IMR-90 (cell line): ENCODE results near the gene C19orf47. TPM values are rescaled to one million over a fixed set of nuclear protein-coding genes. Genes with fewer than 3 reads are reported as not detected.

Source experiments
- ATAC-seq: fragments of 200-7000 bp; cut with Tn5 transposase; 2 replicates; pipeline ENCODE4 v1.9.1; 2020; ENCODE audit warnings: low read depth, mild to moderate bottlenecking, moderate library complexity
- BruUV-seq: library from RNA; stranded (reverse); fragments of 400-500 nt; replicated peaks from 2 replicates; lab custom pipeline; 2021; lab: Mats Ljungman, UMichigan
- CTCF ChIA-PET: fragments of 300-600 bp; formaldehyde crosslinking; extraction: SDS; loops from one replicate; lab custom pipeline; 2021; ENCODE audit warnings: antibody characterized with exemption; lab: Yijun Ruan, JAX
- POLR2A ChIA-PET: fragments of 300-600 bp; sonication (Branson Sonifier 250); formaldehyde crosslinking; loops from one replicate; lab custom pipeline; 2022; ENCODE audit warnings: antibody characterized with exemption; ENCODE audit not compliant: unreplicated experiment; lab: Charles Lee
- DNase-seq: peaks from one replicate; pipeline ENCODE4 v3.0.0; 2013
- H2AFZ ChIP-seq: replicated peaks from 2 replicates; pipeline ENCODE3; 2013; ENCODE audit warnings: low read length, mild to moderate bottlenecking; ENCODE audit not compliant: poor library complexity
- H2AK5ac ChIP-seq: 2 replicates; pipeline ENCODE4 v1.6.1; 2013; ENCODE audit warnings: low read depth, low read length, inconsistent platforms
- H2AK9ac ChIP-seq: replicated peaks from 2 replicates; pipeline ENCODE3; 2013; ENCODE audit warnings: mild to moderate bottlenecking, low read depth, low read length, moderate library complexity; ENCODE audit not compliant: poor library complexity
- H2BK120ac ChIP-seq: 2 replicates; pipeline ENCODE4 v1.6.1; 2013; ENCODE audit warnings: low read depth, low read length, inconsistent platforms
- H2BK15ac ChIP-seq: 3 replicates; pipeline ENCODE4 v1.6.1; 2013; ENCODE audit warnings: low read depth, low read length, inconsistent platforms
- H2BK20ac ChIP-seq: 2 replicates; pipeline ENCODE4 v1.6.1; 2013; ENCODE audit warnings: low read depth, mild to moderate bottlenecking, inconsistent platforms, low read length, moderate library complexity
- H2BK5ac ChIP-seq: 2 replicates; pipeline ENCODE4 v1.6.1; 2013; ENCODE audit warnings: mild to moderate bottlenecking, low read depth, low read length, inconsistent platforms; ENCODE audit not compliant: poor library complexity, severe bottlenecking
- H3K14ac ChIP-seq: replicated peaks from 2 replicates; pipeline ENCODE4 v1.6.1; 2013; ENCODE audit warnings: low read depth, low read length, inconsistent platforms
- H3K18ac ChIP-seq: 2 replicates; pipeline ENCODE4 v1.6.1; 2013; ENCODE audit warnings: low read depth, low read length, control low read depth
- H3K23ac ChIP-seq: 2 replicates; pipeline ENCODE4 v1.6.1; 2013; ENCODE audit warnings: low read depth, low read length, inconsistent platforms
- H3K27ac ChIP-seq: 2 replicates; pipeline ENCODE4 v1.5.1; 2013; ENCODE audit warnings: mild to moderate bottlenecking, control low read depth, low read length; ENCODE audit not compliant: insufficient read depth
- H3K27me3 ChIP-seq: 2 replicates; pipeline ENCODE4 v1.6.1; 2013; ENCODE audit warnings: low read length; ENCODE audit not compliant: control insufficient read depth, insufficient read depth
- H3K36me3 ChIP-seq: 2 replicates; pipeline ENCODE4 v1.6.1; 2013; ENCODE audit warnings: low read length, mixed read lengths; ENCODE audit not compliant: control insufficient read depth, insufficient read depth
- H3K4ac ChIP-seq: 2 replicates; pipeline ENCODE4 v1.6.1; 2013; ENCODE audit warnings: low read depth, low read length, inconsistent platforms
- H3K4me1 ChIP-seq: 2 replicates; pipeline ENCODE4 v1.6.1; 2013; ENCODE audit warnings: low read length, mixed read lengths; ENCODE audit not compliant: control insufficient read depth, insufficient read depth
- H3K4me2 ChIP-seq: 2 replicates; pipeline ENCODE4 v1.6.1; 2013; ENCODE audit warnings: low read depth, mild to moderate bottlenecking, control low read depth, low read length, moderate library complexity
- H3K4me3 ChIP-seq: 2 replicates; pipeline ENCODE4 v1.5.1; 2013; ENCODE audit warnings: low read depth, mild to moderate bottlenecking, control low read depth, low read length, moderate library complexity; ENCODE audit not compliant: insufficient read depth
- H3K56ac ChIP-seq: 2 replicates; pipeline ENCODE4 v1.6.1; 2013; ENCODE audit warnings: low read length, inconsistent platforms; ENCODE audit not compliant: insufficient read depth; ENCODE audit errors: extremely low read depth
- H3K79me1 ChIP-seq, 2 experiments: 2 replicates each; pipeline ENCODE4 v1.6.1; 2013; ENCODE audit warnings: low read length in 2 of 2, inconsistent platforms in 1 of 2, low read depth in 1 of 2
- H3K9ac ChIP-seq: 2 replicates; pipeline ENCODE4 v1.6.1; 2013; ENCODE audit warnings: low read depth, low read length, control low read depth
- H3K9me1 ChIP-seq: 2 replicates; pipeline ENCODE4 v1.6.1; 2013; ENCODE audit warnings: low read length, inconsistent platforms; ENCODE audit not compliant: insufficient read depth
- H3K9me3 ChIP-seq: 2 replicates; pipeline ENCODE4 v1.6.1; 2013; ENCODE audit warnings: low read length; ENCODE audit not compliant: control insufficient read depth, insufficient read depth
- H4K20me1 ChIP-seq: 2 replicates; pipeline ENCODE4 v1.6.1; 2013; ENCODE audit warnings: low read length, inconsistent platforms; ENCODE audit not compliant: insufficient read depth
- H4K5ac ChIP-seq: 2 replicates; pipeline ENCODE4 v1.6.1; 2013; ENCODE audit warnings: mild to moderate bottlenecking, low read depth, low read length, control low read depth
- H4K8ac ChIP-seq, 2 experiments: 2 replicates each; pipeline ENCODE4 v1.6.1; 2013; ENCODE audit warnings: low read depth in 2 of 2, low read length in 2 of 2, control low read depth in 1 of 2, inconsistent platforms in 1 of 2
- H4K91ac ChIP-seq: 2 replicates; pipeline ENCODE4 v1.6.1; 2013; ENCODE audit warnings: low read depth, low read length, inconsistent platforms; ENCODE audit not compliant: insufficient read depth
- ELK1 ChIP-seq: fragments of 150-350 bp; IDR thresholded peaks from 2 replicates; pipeline ENCODE4 v1.6.1; 2016; ENCODE audit warnings: low read depth, mild to moderate bottlenecking, low read length, moderate library complexity, borderline replicate concordance
- MAFK ChIP-seq: IDR thresholded peaks from 2 replicates; pipeline ENCODE4 v1.6.1; 2012; ENCODE audit warnings: low read depth, low read length, improper control_type of control experiment
- MXI1 ChIP-seq: IDR thresholded peaks from 2 replicates; pipeline ENCODE4 v1.6.1; 2012; ENCODE audit warnings: low read depth, mild to moderate bottlenecking, low read length, moderate library complexity, borderline replicate concordance
- RFX5 ChIP-seq: IDR thresholded peaks from 2 replicates; pipeline ENCODE4 v1.8.0; 2012; ENCODE audit warnings: low read depth, mild to moderate bottlenecking, low read length, moderate library complexity
- USF2 ChIP-seq: fragments of 150-350 bp; IDR thresholded peaks from 2 replicates; pipeline ENCODE4 v1.6.1; 2017; ENCODE audit warnings: mild to moderate bottlenecking, antibody characterized with exemption, low read length, low read depth
- WGBS, 2 experiments: methylation state at CpG; one replicate each; pipeline versions ENCODE4 v1.1.5 to v1.1.7; 2013; ENCODE audit warnings: missing lambda C conversion rate in 2 of 2; ENCODE audit not compliant: insufficient read length in 1 of 2; ENCODE audit errors: extremely low coverage in 2 of 2; 5-methylcytosine and 5-hydroxymethylcytosine counted together
- dilution Hi-C: fragments of 300-500 bp; cut with HindIII; formaldehyde crosslinking; loops from one replicate; pipeline ENCODE4 v1.14.3; 2018; ENCODE audit warnings: low sequenced_read_pairs; ENCODE audit not compliant: unreplicated experiment
- in situ Hi-C: fragments of 300-500 bp; cut with MboI; formaldehyde crosslinking; loops from 3 replicates; pipeline ENCODE4 v1.14.3; 2019; ENCODE audit warnings: low sequenced_read_pairs, inconsistent platforms, mixed read lengths
- intact Hi-C: fragments of 100-400 bp; cut with micrococcal nuclease; formaldehyde crosslinking; loops from 2 replicates; pipeline ENCODE4 v1.10.0; 2022
- polyA plus RNA-seq, 3 experiments: library from polyadenylated mRNA; depleted of rRNA; stranded (reverse); fragments of >200 nt; gene quantifications; 2 replicates each; pipeline ENCODE4 v1.2.3, GENCODE V29; 2012; ENCODE audit warnings: low replicate concordance in 1 of 3
- total RNA-seq: library from RNA; depleted of rRNA; stranded (reverse); fragments of >200 nt; gene quantifications from 2 replicates; pipeline ENCODE4 v1.2.3, GENCODE V29; 2012

The C19orf47 gene
- total and polyA plus RNA-seq, 2 of the 4 experiments (the other 2 are of a cell fraction), result 3.6 to 16.3 TPM

- CTCF ChIA-PET, result no interaction called here
Measured at GRCh38 chr19:40271706-40272105, 76.5 kb downstream of the C19orf47 start.

More at GRCh38 chr19:40271706-40272105, 76.5 kb downstream of the C19orf47 start:
- H3K79me1 ChIP-seq, result peaks cover 43 to 93% of the 10 kb centered on the region in 2 experiments
- no TSS peak for BruUV-seq
- intact Hi-C loops, result no loop called here
- ATAC-seq (no peak), DNase-seq (no peak)
- peaks cover 13% of the 10 kb centered on the region for H3K4me1 ChIP-seq
- H2AK9ac ChIP-seq, result no peak overlapping the region
- no peak overlapping the region for H3K18ac ChIP-seq
- in situ Hi-C loops, result no loop called here
- H3K9me1 ChIP-seq, result peaks cover 23% of the 10 kb centered on the region; the same call in 1 of the 2 replicates
- no peak overlapping the region for H3K9ac ChIP-seq
- H2BK5ac ChIP-seq, result no peak overlapping the region
- no peak overlapping the region for H3K4me2 ChIP-seq
- no peak overlapping the region for H4K91ac ChIP-seq
- H3K27ac ChIP-seq, result no peak overlapping the region
- TF ChIP-seq MAFK (no peak), RFX5 (no peak), MXI1 (no peak), ELK1 (no peak), USF2 (no peak)
- no peaks in the 10 kb centered on the region for H3K9me3 ChIP-seq
- no peak overlapping the region for H3K23ac ChIP-seq
- no CpG with 5 or more reads among the region's 4 CpGs for WGBS, 2 experiments
- H2BK20ac ChIP-seq, result no peak overlapping the region
- no peaks in the 10 kb centered on the region for H3K27me3 ChIP-seq
- POLR2A ChIA-PET, result interaction anchor here (0.8 kb wide), 1 partner anchor 866 kb away, joined by 12 read pairs; no protein-coding TSS in a partner anchor
- no peak overlapping the region for H3K4me3 ChIP-seq
- dilution Hi-C loops, result no loop called here
- no peak overlapping the region for H2BK15ac ChIP-seq
- H2BK120ac ChIP-seq, result no peak overlapping the region
- H4K20me1 ChIP-seq, result peaks cover 77% of the 10 kb centered on the region
- no peak overlapping the region for H3K4ac ChIP-seq
- peaks cover 7% of the 10 kb centered on the region; the same call in 1 of the 2 replicates for H3K36me3 ChIP-seq
- H4K8ac ChIP-seq, result no peak overlapping the region
- no peak overlapping the region for H4K5ac ChIP-seq
- H3K14ac ChIP-seq, result no peak overlapping the region
- no peak overlapping the region for H2AFZ ChIP-seq
- H3K56ac ChIP-seq, result no peak overlapping the region
- no peak overlapping the region for H2AK5ac ChIP-seq
